HG03196 (cell line): Measurements from ENCODE around the gene PCDHA12.
"Not testable (repeated sequence)": the region's sequence is repeated elsewhere in the genome, so short reads cannot be mapped to it uniquely, and the experiment has no call there.

Experiments used
- ATAC-seq: cut with Tn5 transposase; IDR thresholded peaks from one replicate; pipeline ENCODE4 v1.9.1; 2021; ENCODE audit not compliant: unreplicated experiment

PCDHA12 gene

GRCh38 chr5:140875085-140876065, at the start of gene PCDHA12:
Gene PCDHA12 (plus strand): TSS chr5:140875308. CDS start chr5:140875473, 165 bp downstream.
- no peak for ATAC-seq

GRCh38 chr5:140827704-140828361, 47.3 kb upstream of the PCDHA12 start, which contains the start of gene PCDHA6:
Gene PCDHA6 (plus strand): TSS chr5:140827960. CDS start chr5:140828092, 132 bp downstream.
- ATAC-seq: no peak

GRCh38 chr5:140828362-140828737, 46.8 kb upstream of the PCDHA12 start:
- ATAC-seq: no peak

- ATAC-seq: not testable (repeated sequence)
These were observed 45.3 kb upstream of the PCDHA12 start for GRCh38 chr5:140829511-140830501.

- ATAC-seq: no peak
These were observed 41.1 kb upstream of the PCDHA12 start, which contains the start of gene PCDHA7 for GRCh38 chr5:140833993-140834392. Gene PCDHA7 (plus strand): TSS chr5:140834269. CDS start chr5:140834384, 115 bp downstream.

GRCh38 chr5:140834439-140835008, 40.6 kb upstream of the PCDHA12 start:
- not testable (repeated sequence) for ATAC-seq

- ATAC-seq: no peak
These were observed 39.2 kb upstream of the PCDHA12 start for GRCh38 chr5:140835622-140836510.

GRCh38 chr5:140840978-140841962, 33.8 kb upstream of the PCDHA12 start, which contains the start of gene PCDHA8:
Gene PCDHA8 (plus strand): TSS chr5:140841187. CDS start chr5:140841322, 135 bp downstream.
- no peak for ATAC-seq

GRCh38 chr5:140842798-140843733, 32.0 kb upstream of the PCDHA12 start:
- ATAC-seq: no peak

- ATAC-seq: not testable (repeated sequence)
These were observed 26.7 kb upstream of the PCDHA12 start, which contains the start of gene PCDHA9 for GRCh38 chr5:140848139-140849102. Gene PCDHA9 (plus strand): TSS chr5:140848382. CDS start chr5:140848496, 114 bp downstream.

GRCh38 chr5:140849831-140850634, 25.1 kb upstream of the PCDHA12 start:
- ATAC-seq: not testable (repeated sequence)

GRCh38 chr5:140855772-140856674, 19.1 kb upstream of the PCDHA12 start, which contains the start of gene PCDHA10:
Gene PCDHA10 (plus strand): TSS chr5:140855897. CDS start chr5:140856049, 152 bp downstream.
- no peak for ATAC-seq

- ATAC-seq: no peak
These were observed 17.7 kb upstream of the PCDHA12 start for GRCh38 chr5:140857177-140857986.
